ENCODE data around the gene SLC9A5.

SLC9A5 gene

GRCh38 chr16:67280090-67281015 lies 31.6 kb downstream of the SLC9A5 start:
- TF ChIP-seq SNAI2 (CRISPR knock-in tag; IDR thresholded peaks at IDR 0.05), result no peak
- no peak for TF ChIP-seq ZFP30 (CRISPR knock-in tag; IDR thresholded peaks at IDR 0.05)
- no peak for TF ChIP-seq PPARA (CRISPR knock-in tag; IDR thresholded peaks at IDR 0.05; ENCODE audit: borderline replicate concordance)
- no peak for TF ChIP-seq ZNF8 (CRISPR knock-in tag; IDR thresholded peaks at IDR 0.05)
- TF ChIP-seq GLIS3 (CRISPR knock-in tag; IDR thresholded peaks at IDR 0.05), result no peak
- TF ChIP-seq CSRNP3 (CRISPR knock-in tag; IDR thresholded peaks at IDR 0.05), result no peak
- no peak for TF ChIP-seq CREB5 (CRISPR knock-in tag; IDR thresholded peaks at IDR 0.05; ENCODE audit: low read depth)
- no peak for TF ChIP-seq TCF4 (CRISPR knock-in tag; IDR thresholded peaks at IDR 0.05; ENCODE audit: borderline replicate concordance)
- TF ChIP-seq PATZ1 (CRISPR knock-in tag; IDR thresholded peaks at IDR 0.05; ENCODE audit: borderline replicate concordance), result no peak
- no peak for TF ChIP-seq OSR1 (CRISPR knock-in tag; IDR thresholded peaks at IDR 0.05)
- TF ChIP-seq CSDC2 (CRISPR knock-in tag; IDR thresholded peaks at IDR 0.05), result no peak
- TF ChIP-seq BACH2 (CRISPR knock-in tag; IDR thresholded peaks at IDR 0.05; ENCODE audit: borderline replicate concordance), result no peak
- TF ChIP-seq ARNTL (CRISPR knock-in tag; IDR thresholded peaks at IDR 0.05; ENCODE audit: borderline replicate concordance, low read depth), result no peak
- no peak for TF ChIP-seq ESRRG (CRISPR knock-in tag; IDR thresholded peaks at IDR 0.05)
- no peak for TF ChIP-seq POU6F1 (CRISPR knock-in tag; IDR thresholded peaks at IDR 0.05; ENCODE audit: borderline replicate concordance, low read depth)
- no peak for TF ChIP-seq TOX (CRISPR knock-in tag; IDR thresholded peaks at IDR 0.05; ENCODE audit: borderline replicate concordance)
- no peak for ATAC-seq

GRCh38 chr16:67281536-67282446 lies 33.0 kb downstream of the SLC9A5 start:
- ATAC-seq, result no peak
- TF ChIP-seq ZNF565 (CRISPR knock-in tag; conservative IDR thresholded peaks at IDR 0.05; ENCODE audit: low read depth), result no peak
- TF ChIP-seq PPARA (CRISPR knock-in tag; IDR thresholded peaks at IDR 0.05; ENCODE audit: borderline replicate concordance), result no peak
- TF ChIP-seq ZNF70 (CRISPR knock-in tag; IDR thresholded peaks at IDR 0.05), result no peak
- TF ChIP-seq ZNF8 (CRISPR knock-in tag; IDR thresholded peaks at IDR 0.05), result no peak
- TF ChIP-seq ZC3H10 (CRISPR knock-in tag; IDR thresholded peaks at IDR 0.05), result no peak
- TF ChIP-seq TCF4 (CRISPR knock-in tag; IDR thresholded peaks at IDR 0.05; ENCODE audit: borderline replicate concordance), result no peak
- TF ChIP-seq RARB (CRISPR knock-in tag; IDR thresholded peaks at IDR 0.05), result no peak
- TF ChIP-seq POU6F1 (CRISPR knock-in tag; IDR thresholded peaks at IDR 0.05; ENCODE audit: borderline replicate concordance, low read depth), result no peak
- TF ChIP-seq GLIS3 (CRISPR knock-in tag; IDR thresholded peaks at IDR 0.05), result no peak
- no peak for TF ChIP-seq PATZ1 (CRISPR knock-in tag; IDR thresholded peaks at IDR 0.05; ENCODE audit: borderline replicate concordance)
- no peak for TF ChIP-seq ZFP3 (CRISPR knock-in tag; IDR thresholded peaks at IDR 0.05)
- TF ChIP-seq SNAI2 (CRISPR knock-in tag; IDR thresholded peaks at IDR 0.05), result no peak
- no peak for TF ChIP-seq CREB5 (CRISPR knock-in tag; IDR thresholded peaks at IDR 0.05; ENCODE audit: low read depth)
- no peak for TF ChIP-seq ESRRG (CRISPR knock-in tag; IDR thresholded peaks at IDR 0.05)
- TF ChIP-seq TSHZ2 (CRISPR knock-in tag; IDR thresholded peaks at IDR 0.05), result no peak
- no peak for TF ChIP-seq CSDC2 (CRISPR knock-in tag; IDR thresholded peaks at IDR 0.05)

All from SK-N-SH treated with all-trans-retinoic acid at 6 μM for 48 hours (cell line).